ENCODE measurements around the gene HBS1L. TPM values are rescaled to one million over a fixed set of nuclear protein-coding genes. Genes with fewer than 3 reads are reported as not detected.

HBS1L gene
- polyA plus RNA-seq, 1 donor from 2014 or later = 103 TPM

- Histone ChIP-seq H2AFZ (ENCODE audit: low read depth, low read length) (no peak overlapping the region), H3K27ac (ENCODE audit: low read length) (no peak overlapping the region), H3K9ac (ENCODE audit: low read length) (no peak overlapping the region), H3K9me2 (ENCODE audit: insufficient read depth, low read length) (no peaks in the 10 kb centered on the region), H3K27me3 (ENCODE audit: insufficient read depth, low read depth, low read length) (no peaks in the 10 kb centered on the region), H3K79me2 (replicated peaks; ENCODE audit: insufficient read depth, low read length) (no peaks in the 10 kb centered on the region), H3K4me3 (ENCODE audit: low read length) (no peak overlapping the region), H3K9me3 (ENCODE audit: low read length) (no peaks in the 10 kb centered on the region), H3F3A (ENCODE audit: insufficient read depth, low read length, poor library complexity, severe bottlenecking) (no peaks in the 10 kb centered on the region), H4K20me1 (ENCODE audit: insufficient read depth) (no peaks in the 10 kb centered on the region), H3K36me3 (ENCODE audit: insufficient read depth, low read length) (no peaks in the 10 kb centered on the region), H3K4me2 (ENCODE audit: low read length) (no peak overlapping the region)
- TF ChIP-seq POLR2AphosphoS5 (IDR thresholded peaks at IDR 0.05) (no peak), MXI1 (conservative IDR thresholded peaks at IDR 0.05; ENCODE audit: poor library complexity, severe bottlenecking) (no peak), CTCF (IDR thresholded peaks at IDR 0.05; ENCODE audit: poor library complexity, severe bottlenecking) (no peak)
Measured at GRCh38 chr6:135084001-135084915, 29.6 kb upstream of the HBS1L start.

- Histone ChIP-seq H3K4me3 (ENCODE audit: low read length) (no peak overlapping the region), H3K4me2 (ENCODE audit: low read length) (no peak overlapping the region), H3K9ac (ENCODE audit: low read length) (no peak overlapping the region), H4K20me1 (ENCODE audit: insufficient read depth) (no peaks in the 10 kb centered on the region), H3K27ac (ENCODE audit: low read length) (no peak overlapping the region), H3K36me3 (ENCODE audit: insufficient read depth, low read length) (no peaks in the 10 kb centered on the region), H3K79me2 (replicated peaks; ENCODE audit: insufficient read depth, low read length) (no peaks in the 10 kb centered on the region), H3K27me3 (ENCODE audit: insufficient read depth, low read depth, low read length) (no peaks in the 10 kb centered on the region), H2AFZ (ENCODE audit: low read depth, low read length) (no peak overlapping the region), H3F3A (ENCODE audit: insufficient read depth, low read length, poor library complexity, severe bottlenecking) (no peaks in the 10 kb centered on the region), H3K9me2 (ENCODE audit: insufficient read depth, low read length) (no peaks in the 10 kb centered on the region), H3K9me3 (ENCODE audit: low read length) (no peaks in the 10 kb centered on the region)
- TF ChIP-seq CTCF (IDR thresholded peaks at IDR 0.05; ENCODE audit: poor library complexity, severe bottlenecking) (no peak), TAF1 (IDR thresholded peaks at IDR 0.05; ENCODE audit: low read depth) (no peak), MXI1 (conservative IDR thresholded peaks at IDR 0.05; ENCODE audit: poor library complexity, severe bottlenecking) (no peak)
Measured at GRCh38 chr6:135081966-135082365, 27.3 kb upstream of the HBS1L start.

GRCh38 chr6:135075018-135075417 lies 20.4 kb upstream of the HBS1L start:
- H3K27ac ChIP-seq (ENCODE audit: low read length) = no peak overlapping the region
- H2AFZ ChIP-seq (ENCODE audit: low read depth, low read length) = no peak overlapping the region
- H4K20me1 ChIP-seq (ENCODE audit: insufficient read depth) = no peaks in the 10 kb centered on the region
- H3K9me3 ChIP-seq (ENCODE audit: low read length) = no peaks in the 10 kb centered on the region
- H3F3A ChIP-seq (ENCODE audit: insufficient read depth, low read length, poor library complexity, severe bottlenecking) = no peaks in the 10 kb centered on the region
- H3K4me2 ChIP-seq (ENCODE audit: low read length) = no peak overlapping the region
- H3K79me2 ChIP-seq (replicated peaks; ENCODE audit: insufficient read depth, low read length) = no peaks in the 10 kb centered on the region
- H3K9ac ChIP-seq (ENCODE audit: low read length) = no peak overlapping the region
- H3K9me2 ChIP-seq (ENCODE audit: insufficient read depth, low read length) = no peaks in the 10 kb centered on the region
- H3K27me3 ChIP-seq (ENCODE audit: insufficient read depth, low read depth, low read length) = no peaks in the 10 kb centered on the region
- H3K36me3 ChIP-seq (ENCODE audit: insufficient read depth, low read length) = no peaks in the 10 kb centered on the region
- H3K4me3 ChIP-seq (ENCODE audit: low read length) = no peak overlapping the region
- no peak for TF ChIP-seq POLR2AphosphoS5 (IDR thresholded peaks at IDR 0.05)
- TF ChIP-seq EP300 (conservative IDR thresholded peaks at IDR 0.05; ENCODE audit: poor library complexity, severe bottlenecking) = no peak
- no peak for TF ChIP-seq RAD21 (conservative IDR thresholded peaks at IDR 0.05)
- TF ChIP-seq REST (IDR thresholded peaks at IDR 0.05; ENCODE audit: borderline replicate concordance) = no peak
- no peak for TF ChIP-seq SMC3 (conservative IDR thresholded peaks at IDR 0.05; ENCODE audit: poor library complexity)
- no peak for TF ChIP-seq MXI1 (conservative IDR thresholded peaks at IDR 0.05; ENCODE audit: poor library complexity, severe bottlenecking)
- no peak for TF ChIP-seq CTCF (IDR thresholded peaks at IDR 0.05; ENCODE audit: poor library complexity, severe bottlenecking)
- TF ChIP-seq EZH2 (IDR thresholded peaks at IDR 0.05; ENCODE audit: borderline replicate concordance, insufficient read depth, low read length, poor library complexity, severe bottlenecking) = no peak
